ENCODE results near the gene TAF7L.
"Not testable (repeated sequence)": the region's sequence is repeated elsewhere in the genome, so short reads cannot be mapped to it uniquely, and the experiment has no call there.

Gene TAF7L

DNA sequence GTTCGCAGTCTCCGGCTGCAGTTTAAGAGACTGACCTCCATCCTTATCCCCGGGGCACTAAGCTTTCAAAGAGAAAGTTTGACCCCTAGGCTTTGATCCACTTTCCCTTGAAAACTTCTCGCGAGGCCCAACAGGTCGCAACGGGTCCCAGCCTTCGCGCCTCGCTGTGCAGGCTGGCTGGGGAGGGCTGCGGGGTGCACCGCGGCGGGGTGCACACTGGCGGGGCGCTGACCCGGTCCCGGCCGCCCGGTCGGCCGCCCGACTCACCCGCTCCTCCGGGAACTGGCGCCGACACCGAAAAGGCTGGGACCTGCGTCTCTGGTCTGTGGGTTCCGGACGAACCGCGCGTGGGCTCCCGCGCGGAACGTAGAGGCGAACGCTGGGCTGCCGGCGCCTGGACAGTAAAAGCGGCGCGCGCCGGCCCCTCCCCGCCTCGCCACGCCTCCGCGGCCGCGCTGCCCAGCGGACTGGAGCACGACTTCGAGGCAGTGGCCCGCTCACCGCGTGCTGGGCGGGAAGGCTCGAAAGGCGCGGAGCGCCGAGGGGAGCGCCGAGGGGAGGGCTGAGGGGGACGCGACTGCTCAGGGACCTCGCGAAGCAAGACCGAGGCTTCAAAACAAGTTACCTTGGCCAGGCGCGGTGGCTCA is at the start of gene TAF7L:
TAF7L (minus strand) TSS at position 378 of the 647 bp plus-strand sequence. CDS start 3,791 bp downstream, outside the sequence.
- no peak for DNase-seq

- DNase-seq = no peak
Observed at GRCh38 chrX:101337776-101338271, 46.7 kb upstream of the TAF7L start.

DNA sequence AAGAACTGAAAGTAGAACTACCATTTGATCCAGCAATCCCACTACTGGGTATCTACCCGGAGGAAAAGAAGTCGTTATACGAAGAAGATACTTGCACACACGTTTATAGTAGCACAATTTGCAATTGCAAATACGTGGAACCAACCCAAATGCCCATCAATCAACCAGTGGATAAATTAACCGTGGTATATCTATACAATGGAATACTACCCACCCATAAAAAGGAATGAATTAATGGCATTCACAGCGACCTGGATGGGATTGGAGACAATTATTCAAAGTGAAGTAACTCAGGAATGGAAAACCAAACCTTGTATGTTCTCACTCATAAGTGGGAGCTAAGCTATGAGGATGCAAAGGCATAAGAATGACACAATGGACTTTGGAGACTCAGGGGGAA is 43.2 kb upstream of the TAF7L start:
- not testable (repeated sequence) for DNase-seq

- not testable (repeated sequence) for DNase-seq
Observed at GRCh38 chrX:101326600-101326999, 35.5 kb upstream of the TAF7L start.

- DNase-seq = no peak
Observed at GRCh38 chrX:101303790-101304189, 12.7 kb upstream of the TAF7L start.

DNA sequence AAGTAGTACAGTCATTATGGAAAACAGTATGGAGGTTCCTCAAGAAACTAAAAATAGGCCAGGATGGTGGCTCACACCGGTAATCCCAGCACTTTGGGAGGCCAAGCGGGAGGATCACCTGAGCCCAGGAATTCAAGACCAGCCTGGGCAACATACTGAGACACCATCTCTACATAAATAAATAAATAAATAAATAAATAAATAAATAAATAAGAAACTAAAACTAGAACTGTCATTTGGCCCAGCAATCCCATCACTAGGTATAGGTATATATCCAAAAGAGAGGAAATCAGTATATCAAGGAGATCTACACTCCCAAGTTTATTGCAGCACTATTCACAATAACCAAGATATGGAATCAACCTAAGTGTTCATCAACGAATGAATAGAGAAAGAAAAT is 4.5 kb upstream of the TAF7L start:
- DNase-seq = not testable (repeated sequence)

GRCh38 chrX:101287402-101287801 is 3.7 kb downstream of the TAF7L start:
- no peak for DNase-seq

- DNase-seq = no peak
Observed at GRCh38 chrX:101276238-101276637, 14.9 kb downstream of the TAF7L start.

GRCh38 chrX:101274198-101274597 is 16.9 kb downstream of the TAF7L start:
- DNase-seq = no peak

- no peak for DNase-seq
Observed at GRCh38 chrX:101265869-101266428, 25.2 kb downstream of the TAF7L start.

GRCh38 chrX:101263766-101264165 is 27.4 kb downstream of the TAF7L start:
- DNase-seq = no peak

- no peak for DNase-seq
Observed at GRCh38 chrX:101262590-101262989, 28.5 kb downstream of the TAF7L start.

DNA sequence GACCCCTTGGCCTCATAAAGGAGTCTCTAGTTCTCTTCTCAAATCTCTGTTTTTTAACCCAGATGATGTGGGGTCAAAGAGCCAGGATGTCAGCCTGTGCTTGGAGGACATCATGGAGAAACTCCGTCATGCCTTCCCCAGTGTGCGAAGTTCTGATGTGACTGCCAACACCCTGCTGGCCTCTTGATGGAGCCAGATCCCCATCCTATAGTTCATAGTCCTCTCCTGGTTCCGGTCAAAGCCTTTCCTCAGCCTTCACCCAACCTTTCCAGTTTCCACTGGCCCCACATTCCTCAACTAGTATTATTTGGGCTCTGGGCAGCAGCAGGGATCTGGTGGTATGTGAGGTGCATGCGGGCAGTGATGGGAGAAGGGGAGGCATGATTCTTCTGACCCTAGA is 30.7 kb downstream of the TAF7L start:
- no peak for DNase-seq

DNA sequence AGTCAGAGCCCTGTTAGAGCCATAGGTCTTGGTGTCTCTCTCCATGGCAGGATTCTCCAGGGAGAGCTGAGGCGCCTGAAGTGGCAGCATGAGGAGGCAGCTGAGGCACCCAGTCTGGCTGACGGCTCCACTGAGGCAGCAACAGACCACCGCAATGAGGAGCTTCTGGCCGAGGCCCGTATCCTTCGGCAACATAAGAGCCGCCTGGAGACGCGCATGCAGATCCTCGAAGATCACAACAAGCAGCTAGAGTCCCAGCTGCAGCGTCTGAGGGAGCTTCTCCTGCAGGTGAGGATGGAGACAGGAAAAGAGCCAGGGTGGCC is 32.9 kb downstream of the TAF7L start:
- no peak for DNase-seq

DNA sequence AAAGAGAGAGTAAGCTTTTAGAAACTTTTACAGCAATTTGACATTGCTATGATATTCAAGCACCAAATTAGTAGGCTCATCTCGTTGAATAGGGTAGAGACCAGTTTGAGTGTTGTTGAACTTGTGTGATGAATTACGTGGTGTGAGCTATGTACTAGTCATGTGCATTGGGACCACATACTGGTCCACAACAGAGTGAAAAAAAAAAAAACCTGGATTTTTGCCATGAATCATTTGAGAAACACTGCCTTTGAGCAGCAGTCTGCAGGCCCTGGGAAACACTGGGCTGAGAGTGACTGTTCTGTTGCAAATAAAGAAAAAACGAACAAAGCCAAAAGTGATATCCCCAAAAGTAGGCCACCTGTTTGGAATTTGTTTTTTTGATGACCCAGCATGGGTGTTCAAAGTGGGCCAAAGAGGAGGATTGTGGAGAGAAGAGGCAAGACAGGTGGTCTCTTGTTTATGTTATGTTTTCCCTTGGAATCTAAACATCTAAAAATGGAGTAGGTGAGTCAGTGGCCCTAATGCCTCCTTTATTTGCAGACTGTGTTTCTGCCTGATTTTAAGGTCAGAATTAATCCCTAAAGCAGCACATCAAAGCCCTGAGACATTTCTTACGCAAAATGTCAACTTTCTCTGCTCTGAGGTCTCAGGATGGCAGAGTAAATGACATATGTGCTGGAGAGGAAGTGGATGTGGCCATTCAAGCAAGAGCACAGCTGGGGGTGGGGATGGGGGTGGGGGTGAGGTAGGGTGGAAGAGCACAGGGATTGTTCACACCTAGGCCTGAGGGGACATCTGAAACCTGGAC is 33.5 kb downstream of the TAF7L start:
- DNase-seq = no peak

GRCh38 chrX:101252634-101253033 is 38.5 kb downstream of the TAF7L start:
- no peak for DNase-seq

DNA sequence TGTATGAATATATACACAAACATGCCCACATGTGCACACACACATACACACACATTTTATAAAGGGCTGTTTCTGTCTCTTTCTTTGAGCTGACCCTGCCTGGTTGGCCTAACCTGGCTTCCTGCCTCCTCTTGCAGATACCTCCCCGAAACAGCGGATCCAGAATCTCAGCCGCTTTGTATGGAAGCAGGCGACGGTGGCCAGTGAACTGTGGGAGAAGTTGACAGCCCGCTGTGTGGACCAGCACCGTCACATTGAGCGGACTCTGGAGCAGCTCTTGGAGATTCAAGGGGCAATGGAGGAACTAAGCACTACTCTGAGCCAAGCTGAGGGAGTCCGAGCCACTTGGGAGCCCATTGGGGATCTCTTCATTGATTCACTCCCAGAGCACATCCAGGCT is 49.6 kb downstream of the TAF7L start:
- no peak for DNase-seq

DNA sequence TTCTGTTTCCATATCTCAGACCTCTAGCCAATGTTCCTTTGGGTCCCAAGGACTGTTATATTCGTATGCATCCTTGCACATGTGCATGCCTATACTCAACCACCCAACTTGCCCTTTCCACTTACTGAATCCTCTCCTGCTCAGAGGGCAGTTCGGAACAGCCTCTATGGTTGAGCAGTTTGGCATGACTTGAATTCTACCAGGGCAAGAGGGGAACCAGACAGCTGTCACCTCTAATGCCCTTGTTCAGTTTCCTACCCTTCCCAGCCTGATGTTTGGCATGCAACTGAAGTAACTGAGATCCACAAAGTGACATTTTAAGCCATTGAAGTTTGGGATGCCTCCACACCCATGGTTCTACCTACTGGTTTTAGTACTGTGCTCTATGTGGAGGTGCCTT is 54.1 kb downstream of the TAF7L start:
- DNase-seq = no peak

DNA sequence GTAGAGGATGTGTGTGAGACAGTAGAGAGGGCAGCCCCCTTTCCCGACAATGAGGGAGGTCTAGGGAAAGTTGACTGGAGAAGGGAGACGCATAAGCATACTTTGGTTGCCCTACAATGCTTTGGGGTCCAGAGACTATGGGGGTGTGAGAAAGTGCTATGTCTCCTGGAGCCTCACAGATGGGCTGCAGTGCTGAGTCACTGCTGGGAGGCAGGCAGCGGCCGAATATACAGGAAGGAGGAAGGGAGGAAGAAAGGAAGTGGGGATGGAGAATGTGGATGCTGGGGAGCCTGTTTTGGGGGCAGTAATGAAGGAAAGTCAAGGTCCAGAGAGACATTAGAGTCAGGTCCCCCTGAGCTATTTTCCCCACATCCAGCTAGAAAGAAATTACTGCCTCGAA is 58.8 kb downstream of the TAF7L start:
- no peak for DNase-seq

DNA sequence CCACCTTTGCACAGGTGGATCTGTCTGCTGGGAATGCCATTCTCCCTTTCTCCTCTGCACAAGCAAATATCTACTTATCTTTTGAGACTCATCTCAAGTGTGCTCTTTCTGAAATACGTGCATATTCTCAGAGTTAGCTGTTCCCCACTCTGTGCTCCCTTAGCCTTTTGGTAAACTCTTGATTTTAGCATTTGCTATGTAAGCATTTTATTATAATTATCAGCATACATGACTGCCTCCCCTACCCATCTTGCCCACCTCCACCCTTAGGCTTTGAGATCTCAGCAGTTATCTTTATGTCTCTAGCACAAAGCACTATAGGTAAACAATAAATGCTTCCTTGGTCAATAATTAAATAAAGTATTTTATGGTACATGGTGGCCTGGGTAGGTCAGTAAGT is 60.1 kb downstream of the TAF7L start:
- DNase-seq = no peak

DNA sequence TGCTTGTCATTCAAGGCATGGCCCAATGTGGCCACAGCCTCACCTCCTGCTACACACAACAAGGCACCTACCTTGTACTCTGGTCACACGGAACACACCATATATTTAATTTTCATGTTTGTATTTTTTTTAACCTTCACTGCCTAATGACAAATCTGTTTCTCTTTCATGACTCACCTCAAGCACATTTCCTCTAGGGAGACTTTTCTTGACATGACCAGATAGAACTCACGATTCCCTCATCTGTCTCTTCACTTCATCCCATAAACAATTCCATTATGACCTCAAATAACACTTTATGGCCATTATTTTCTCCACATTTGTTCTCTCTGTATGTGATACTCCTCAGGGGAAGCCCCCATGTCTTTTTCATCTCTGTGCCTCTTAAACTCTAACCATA is 60.5 kb downstream of the TAF7L start:
- DNase-seq = no peak

DNA sequence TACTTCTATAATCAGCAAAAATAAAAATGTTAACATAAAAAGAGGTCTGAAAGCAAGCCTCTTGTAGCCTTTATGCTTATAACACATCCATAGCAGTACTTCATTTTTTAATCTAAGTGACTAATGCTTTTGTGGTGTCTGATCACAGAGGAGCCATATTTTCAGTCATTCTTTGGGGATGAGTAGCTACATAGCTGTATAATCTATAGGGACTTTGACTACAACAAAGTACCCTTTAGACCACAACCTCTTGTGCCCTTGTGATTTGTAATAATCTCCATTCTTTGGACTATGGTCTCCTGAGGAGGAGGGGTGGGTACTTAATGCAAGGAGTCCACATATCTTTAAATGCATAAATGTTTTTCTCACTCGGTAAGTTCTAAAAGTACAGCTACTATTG is 62.0 kb downstream of the TAF7L start:
- no peak for DNase-seq

DNA sequence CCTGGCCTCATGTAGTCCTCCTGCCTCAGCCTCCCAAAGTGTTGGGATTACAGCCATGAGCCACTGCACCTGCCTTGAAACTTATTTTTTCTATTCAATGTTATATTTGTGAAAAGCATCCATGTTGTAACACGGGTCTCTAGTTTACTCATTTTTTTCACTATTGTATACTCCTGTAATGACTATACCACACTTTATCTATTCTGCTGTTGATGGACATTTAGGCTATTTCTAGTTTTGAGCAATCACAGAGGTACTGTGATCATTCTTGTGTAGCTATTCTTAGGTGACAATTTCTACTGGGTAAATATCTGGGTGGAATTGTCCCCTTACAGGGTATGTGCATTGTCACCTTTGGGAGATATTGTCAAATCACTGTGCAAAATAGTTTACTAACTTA is 67.9 kb downstream of the TAF7L start:
- no peak for DNase-seq

GRCh38 chrX:101220662-101221260 is 70.4 kb downstream of the TAF7L start:
- no peak for DNase-seq

All from stimulated activated CD4-positive, alpha-beta T cell treated with anti-CD3 and anti-CD28 coated beads, Interleukin-15, amount 100 ng/mL, for 24 hours (primary cell).